NCI-H748 treated with DMSO at 0.1 percent for 48 hours (cell line): ENCODE measurements around the gene DCP2.

Experiments used
- DNase-seq: peaks from one replicate; lab custom pipeline; 2025; lab: John Stamatoyannopoulos, UW

DCP2 gene

GRCh38 chr5:113022661-113023060, 46.1 kb downstream of the DCP2 start:
- no peak for DNase-seq

GRCh38 chr5:113024076-113024697, 47.6 kb downstream of the DCP2 start:
- DNase-seq: no peak

GRCh38 chr5:113025596-113025995, 49.0 kb downstream of the DCP2 start:
- no peak for DNase-seq

- DNase-seq: no peak
Observed at GRCh38 chr5:113026211-113026610, 49.6 kb downstream of the DCP2 start.

- no peak for DNase-seq
Observed at GRCh38 chr5:113027015-113027414, 50.4 kb downstream of the DCP2 start.

GRCh38 chr5:113027431-113027830, 50.8 kb downstream of the DCP2 start:
- DNase-seq: no peak

- no peak for DNase-seq
Observed at GRCh38 chr5:113029614-113030013, 53.0 kb downstream of the DCP2 start.

GRCh38 chr5:113031104-113031503, 54.5 kb downstream of the DCP2 start:
- no peak for DNase-seq

GRCh38 chr5:113031557-113031956, 55.0 kb downstream of the DCP2 start:
- DNase-seq: no peak

- DNase-seq: no peak
Observed at GRCh38 chr5:113034182-113034773, 57.7 kb downstream of the DCP2 start.

GRCh38 chr5:113035096-113035495, 58.5 kb downstream of the DCP2 start:
- no peak for DNase-seq

GRCh38 chr5:113036321-113036720, 59.7 kb downstream of the DCP2 start:
- DNase-seq: no peak

- DNase-seq: no peak
Observed at GRCh38 chr5:113036826-113037225, 60.2 kb downstream of the DCP2 start.

- DNase-seq: no peak
Observed at GRCh38 chr5:113038136-113038535, 61.5 kb downstream of the DCP2 start.

GRCh38 chr5:113038714-113039113, 62.1 kb downstream of the DCP2 start:
- no peak for DNase-seq

GRCh38 chr5:113039229-113039933, 62.8 kb downstream of the DCP2 start:
- no peak for DNase-seq

- no peak for DNase-seq
Observed at GRCh38 chr5:113039934-113040285, 63.3 kb downstream of the DCP2 start.

GRCh38 chr5:113040672-113041260, 64.2 kb downstream of the DCP2 start:
- DNase-seq: no peak

- DNase-seq: no peak
Observed at GRCh38 chr5:113042491-113043243, 66.1 kb downstream of the DCP2 start.

- DNase-seq: no peak
Observed at GRCh38 chr5:113043491-113043931, 66.9 kb downstream of the DCP2 start.

GRCh38 chr5:113044776-113045465, 68.3 kb downstream of the DCP2 start:
- no peak for DNase-seq

- no peak for DNase-seq
Observed at GRCh38 chr5:113047234-113047633, 70.6 kb downstream of the DCP2 start.
